K562 (cell line): Measurements from ENCODE around the gene SDR42E2. TPM values are rescaled to one million over a fixed set of nuclear protein-coding genes. Genes with fewer than 3 reads are reported as not detected.

Experiments
- BRD9 ChIP-seq: fragments of 450-650 bp; IDR thresholded peaks from 2 replicates; pipeline ENCODE4 v1.6.1; 2018; ENCODE audit warnings: low read depth; ENCODE audit not compliant: partially characterized antibody
- CHD7 ChIP-seq: fragments of 200-600 bp; sonication (generic); IDR thresholded peaks from one replicate; pipeline ENCODE4 v1.6.1; 2012; ENCODE audit warnings: mild to moderate bottlenecking, low read depth, low read length, inconsistent platforms
- CUX1 ChIP-seq: fragments of 200-800 bp; sonication (Bioruptor generic); IDR thresholded peaks from 2 replicates; pipeline ENCODE4 v1.6.1; 2016; ENCODE audit warnings: missing genetic modification characterization, missing compliant biosample characterization
- FOSL1 ChIP-seq: fragments of 200-800 bp; sonication (Bioruptor generic); conservative IDR thresholded peaks from 2 replicates; pipeline ENCODE4 v1.6.1; 2016; ENCODE audit warnings: missing genetic modification characterization, missing compliant biosample characterization
- MCM3 ChIP-seq: fragments of 450-650 bp; IDR thresholded peaks from 2 replicates; pipeline ENCODE4 v1.6.1; 2016
- MNT ChIP-seq, 2 experiments: fragments of 450-650 bp; conservative IDR thresholded peaks; 2 replicates each; pipeline ENCODE4 v1.6.1; 2017; ENCODE audit warnings: mild to moderate bottlenecking in 2 of 2, moderate library complexity in 2 of 2
- USF2 ChIP-seq: sonication (generic); formaldehyde crosslinking; IDR thresholded peaks from 2 replicates; pipeline ENCODE4 v1.5.0; 2020; ENCODE audit warnings: missing genetic modification reagents
- polyA plus RNA-seq, 8 experiments: library from polyadenylated mRNA; depleted of rRNA in 4 of 8; stranded (reverse) in 5 of 8; unstranded in 3 of 8; fragments of >200 nt; fragmentation: Nextera tagmentation in 2 of 8; fragmentation: Illumina TruSeq in 1 of 8; extraction: Ambion mirVana in 2 of 8; extraction: Trizol in 1 of 8; gene quantifications; 2 replicates each; pipeline versions ENCODE4 v1.2.1 to v1.2.3, GENCODE V29; 2011 to 2014; ENCODE audit warnings: inconsistent platforms in 1 of 8, missing spikeins in 1 of 8
- total RNA-seq, 7 experiments: library from RNA; depleted of rRNA in 6 of 7; stranded (reverse); fragments of >200 nt in 6 of 7; fragmentation: Illumina TruSeq in 2 of 7; extraction: Trizol in 2 of 7; gene quantifications; 2 replicates each; pipeline versions ENCODE4 v1.2.1 to v1.2.3, GENCODE V29; 2011 to 2021; ENCODE audit warnings: low replicate concordance in 1 of 7

Gene SDR42E2
- total and polyA plus RNA-seq, 9 of the 15 experiments (the other 6 are each of a cell fraction or from before 2014, with no cell fraction given) = 0.03 to 0.07 (median 0.04) TPM; not detected in 4

GRCh38 chr16:22219389-22220068 is 57.2 kb downstream of the SDR42E2 start (continued):
- TF ChIP-seq CHD7 = no peak
- 0 out of 2 replicates have a peak, but pooled peaks have one; percentile 36 for TF ChIP-seq USF2
- no peak for TF ChIP-seq FOSL1 (tag)
- TF ChIP-seq CUX1 (CRISPR knock-in tag) = no peak
- TF ChIP-seq MCM3 = no peak
- TF ChIP-seq MNT (conservative IDR thresholded peaks at IDR 0.05) = no peak
- no peak for TF ChIP-seq BRD9
